Subcutaneous abdominal adipose tissue (tissue), 5 donors: ENCODE results near the gene DNAJB1.
"Not testable (repeated sequence)": the region's sequence is repeated elsewhere in the genome, so short reads cannot be mapped to it uniquely, and the experiment has no call there.

ENCODE experiments used
- H3K27ac ChIP-seq: one replicate; pipeline ENCODE4 v1.7.0; 2013; ENCODE audit warnings: low read depth, mild to moderate bottlenecking, inconsistent platforms, low read length, moderate library complexity
- H3K27me3 ChIP-seq, 5 donors: one replicate each; pipeline ENCODE4 v1.7.0; 2013; ENCODE audit warnings: low read length in 5 of 5, inconsistent platforms in 1 of 5; ENCODE audit not compliant: control insufficient read depth in 5 of 5, insufficient read depth in 4 of 5
- H3K36me3 ChIP-seq, 5 donors: one replicate each; pipeline ENCODE4 v1.7.0; 2013; ENCODE audit warnings: low read length in 5 of 5; ENCODE audit not compliant: control insufficient read depth in 5 of 5, insufficient read depth in 5 of 5
- H3K4me1 ChIP-seq, 5 donors: one replicate each; pipeline ENCODE4 v1.7.0; 2013; ENCODE audit warnings: low read length in 5 of 5, mild to moderate bottlenecking in 3 of 5, moderate library complexity in 1 of 5; ENCODE audit not compliant: control insufficient read depth in 5 of 5, insufficient read depth in 5 of 5
- H3K4me3 ChIP-seq, 5 donors: one replicate each; pipeline ENCODE4 v1.7.0; 2013; ENCODE audit warnings: low read length in 5 of 5, low read depth in 1 of 5
- H3K9ac ChIP-seq, 5 donors: one replicate each; pipeline ENCODE4 v1.7.0; 2013; ENCODE audit warnings: low read length in 5 of 5, mild to moderate bottlenecking in 4 of 5, moderate library complexity in 3 of 5
- H3K9me3 ChIP-seq, 5 donors: one replicate each; pipeline ENCODE4 v1.7.0; 2013; ENCODE audit warnings: low read length in 5 of 5; ENCODE audit not compliant: control insufficient read depth in 5 of 5
- donor health status: healthy.
- donor health status: healthy.
- donor health status: healthy.
- donor health status: healthy.
- donor health status: healthy.

DNAJB1 gene

GRCh38 chr19:14542711-14543328 is 24.6 kb upstream of the DNAJB1 start:
- Histone ChIP-seq H3K9me3 (no peaks in the 10 kb centered on the region), H3K9ac (no peak overlapping the region), H3K4me3 (peak overlapping the region in 1 of 5 donors; percentile 44), H3K27ac (no peak overlapping the region), H3K4me1 (peaks cover 5 to 25% (median 21%) of the 10 kb centered on the region in 5 donors), H3K27me3 (no peaks in the 10 kb centered on the region), H3K36me3 (peaks cover 0 to 4% (median 3%) of the 10 kb centered on the region in 5 donors)

DNA sequence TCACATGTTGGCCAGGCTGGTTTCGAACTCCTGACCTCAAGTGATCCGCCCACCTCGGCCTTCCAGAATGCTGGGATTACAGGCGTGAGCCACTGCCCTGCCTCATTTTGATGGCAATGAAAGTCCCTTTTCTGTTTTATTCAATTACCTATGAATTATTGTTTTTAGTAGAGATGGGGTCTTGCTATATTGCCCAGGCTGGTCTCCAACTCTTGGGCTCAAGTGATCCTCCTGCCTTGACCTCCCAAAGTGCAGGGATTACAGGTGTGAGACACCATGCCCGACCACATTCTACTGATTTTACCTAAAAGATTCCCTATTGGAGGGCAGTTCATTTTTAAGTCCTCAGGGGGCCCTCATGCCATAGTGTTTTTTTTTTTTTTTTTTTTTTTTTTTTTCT is 23.8 kb upstream of the DNAJB1 start:
- peaks cover 5 to 29% (median 23%) of the 10 kb centered on the region in 5 donors for H3K4me1 ChIP-seq
- not testable (repeated sequence) for H3K4me3 ChIP-seq, H3K27ac ChIP-seq, H3K36me3 ChIP-seq, H3K9ac ChIP-seq, H3K27me3 ChIP-seq, H3K9me3 ChIP-seq

- Histone ChIP-seq H3K4me3 (no peak overlapping the region), H3K27ac (no peak overlapping the region), H3K36me3 (peaks cover 0 to 4% (median 3%) of the 10 kb centered on the region in 5 donors), H3K9me3 (no peaks in the 10 kb centered on the region), H3K4me1 (peaks cover 5 to 29% (median 24%) of the 10 kb centered on the region in 5 donors), H3K27me3 (no peaks in the 10 kb centered on the region), H3K9ac (peak overlapping the region in 1 of 5 donors; percentile 38)
These were observed 22.7 kb upstream of the DNAJB1 start for GRCh38 chr19:14540741-14541525.

GRCh38 chr19:14536926-14537692 is 18.9 kb upstream of the DNAJB1 start:
- no peaks in the 10 kb centered on the region for H3K9me3 ChIP-seq
- H3K27ac ChIP-seq, result no peak overlapping the region
- H3K27me3 ChIP-seq, result no peaks in the 10 kb centered on the region
- peaks cover 0 to 4% (median 3%) of the 10 kb centered on the region in 5 donors for H3K36me3 ChIP-seq
- H3K4me3 ChIP-seq, result peak overlapping the region in 2 of 5 donors; percentile 18 to 42
- no peak overlapping the region for H3K9ac ChIP-seq
- peaks cover 0 to 11% (median 7%) of the 10 kb centered on the region in 5 donors for H3K4me1 ChIP-seq

DNA sequence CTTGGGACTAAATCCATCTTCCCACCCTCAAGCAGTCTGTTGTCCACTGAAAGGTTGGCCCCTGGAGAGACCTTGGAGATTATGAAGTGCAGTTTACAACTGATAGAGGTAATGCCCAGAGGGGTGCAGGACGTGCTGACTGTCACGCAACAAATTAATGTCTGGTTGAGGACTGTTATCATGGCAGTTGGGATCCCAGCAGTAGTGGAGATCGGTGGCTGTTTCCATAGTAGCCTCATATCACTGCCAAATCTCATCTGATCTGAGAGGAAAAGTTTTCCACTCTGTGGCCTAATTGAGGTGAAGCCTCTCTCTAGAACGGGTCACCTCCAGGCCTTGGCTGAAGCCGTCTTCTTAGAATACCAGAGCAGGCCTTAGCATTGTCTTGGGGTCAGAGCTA is 15.3 kb upstream of the DNAJB1 start:
- Histone ChIP-seq H3K27me3 (no peaks in the 10 kb centered on the region), H3K4me1 (peaks cover 0 to 39% (median 32%) of the 10 kb centered on the region in 5 donors), H3K9me3 (no peaks in the 10 kb centered on the region), H3K9ac (no peak overlapping the region), H3K36me3 (no peaks in the 10 kb centered on the region), H3K4me3 (no peak overlapping the region), H3K27ac (no peak overlapping the region)

- Histone ChIP-seq H3K27ac (peak overlapping the region; percentile 92), H3K4me1 (peaks cover 0 to 35% (median 29%) of the 10 kb centered on the region in 5 donors), H3K27me3 (no peaks in the 10 kb centered on the region), H3K4me3 (peak overlapping the region in 3 of 5 donors; percentile 78 to 96 (median 93)), H3K36me3 (no peaks in the 10 kb centered on the region), H3K9me3 (no peaks in the 10 kb centered on the region), H3K9ac (peak overlapping the region in 2 of 5 donors; percentile 80 to 86)
These were observed 12.3 kb upstream of the DNAJB1 start for GRCh38 chr19:14530506-14530905.

DNA sequence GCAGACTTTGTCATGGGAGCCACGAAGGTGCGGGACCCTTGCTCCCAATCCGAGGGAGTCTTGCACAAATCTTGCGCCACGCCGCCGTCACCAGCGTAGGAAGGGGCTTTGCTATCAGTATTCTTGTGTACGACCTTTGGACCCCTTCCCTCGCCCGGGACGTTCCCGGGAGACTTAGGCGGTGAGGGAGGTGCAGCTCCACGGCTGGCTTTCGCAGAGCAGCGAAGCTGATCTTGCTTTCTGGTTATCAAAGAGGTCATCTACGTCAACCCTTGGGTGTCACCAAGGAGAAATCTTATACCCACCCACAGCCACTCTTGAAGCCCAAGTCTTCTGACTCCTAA is 11.8 kb upstream of the DNAJB1 start:
- H3K27me3 ChIP-seq, result no peaks in the 10 kb centered on the region
- peaks cover 0 to 35% (median 29%) of the 10 kb centered on the region in 5 donors for H3K4me1 ChIP-seq
- peak overlapping the region; percentile 78 to 97 (median 93) for H3K4me3 ChIP-seq
- peak overlapping the region; percentile 63 to 92 (median 80) for H3K9ac ChIP-seq
- no peaks in the 10 kb centered on the region for H3K9me3 ChIP-seq
- peak overlapping the region; percentile 92 for H3K27ac ChIP-seq
- no peaks in the 10 kb centered on the region for H3K36me3 ChIP-seq

GRCh38 chr19:14529254-14530004 is 11.2 kb upstream of the DNAJB1 start, which contains the start of gene TECR:
TSS of gene TECR (plus strand) at chr19:14529594. CDS start at chr19:14529697, 103 bp downstream.
- Histone ChIP-seq H3K27me3 (no peaks in the 10 kb centered on the region), H3K4me3 (peak within 1 kb of the TSS; percentile 78 to 97 (median 93)), H3K9ac (peak within 1 kb of the TSS; percentile 63 to 92 (median 80)), H3K9me3 (no peaks in the 10 kb centered on the region), H3K4me1 (peaks cover 0 to 35% (median 29%) of the 10 kb centered on the region in 5 donors), H3K36me3 (no peaks in the 10 kb centered on the region), H3K27ac (peak within 1 kb of the TSS; percentile 92)

DNA sequence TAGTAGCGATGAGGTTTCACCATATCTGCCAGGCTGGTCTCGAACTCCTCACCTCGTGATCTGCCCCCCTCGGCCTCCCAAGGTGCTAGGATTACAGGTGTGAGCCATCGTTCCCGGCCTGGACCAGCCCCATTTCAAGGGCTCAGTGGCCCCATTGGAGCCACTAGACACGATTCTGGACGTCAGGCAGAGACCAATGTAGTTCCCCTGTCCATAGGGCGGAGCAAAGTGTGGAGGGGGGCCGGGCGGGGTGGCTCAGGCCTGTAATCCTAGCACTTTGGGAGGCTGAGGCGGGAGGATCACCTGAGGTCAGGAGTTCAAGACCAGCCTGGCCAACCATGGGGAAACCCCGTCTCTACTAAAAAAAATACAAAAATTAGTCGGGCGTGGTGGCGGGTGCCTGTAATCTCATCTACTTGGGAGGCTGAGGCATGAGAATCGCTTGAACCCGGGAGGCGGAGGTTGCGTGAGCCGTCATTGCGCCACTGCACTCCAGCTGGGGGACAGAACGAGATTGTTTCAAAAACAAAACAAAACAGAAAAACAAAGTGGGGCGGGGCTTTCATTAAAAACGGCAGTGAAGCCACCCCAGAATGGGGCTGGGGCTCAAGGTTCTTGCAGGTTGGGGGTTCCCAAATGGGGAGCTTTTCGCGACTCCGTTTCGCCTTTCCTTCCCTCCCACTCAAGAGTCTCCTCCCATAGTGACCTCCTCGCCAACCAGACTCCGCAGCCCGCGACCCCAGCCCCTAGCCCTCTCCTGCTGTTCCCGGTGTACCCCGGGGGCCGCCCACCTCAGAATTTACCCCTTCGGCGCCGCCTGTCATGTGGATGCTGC is 10.4 kb upstream of the DNAJB1 start:
- H3K27ac ChIP-seq, result no peak overlapping the region
- H3K4me1 ChIP-seq, result peaks cover 0 to 35% (median 29%) of the 10 kb centered on the region in 5 donors
- no peaks in the 10 kb centered on the region for H3K36me3 ChIP-seq
- peak overlapping the region; percentile 69 to 96 (median 78) for H3K4me3 ChIP-seq
- H3K27me3 ChIP-seq, result no peaks in the 10 kb centered on the region
- H3K9ac ChIP-seq, result peak overlapping the region in 3 of 5 donors; percentile 40 to 62 (median 52)
- no peaks in the 10 kb centered on the region for H3K9me3 ChIP-seq
